Keratinocyte (primary cell): ENCODE results near the gene ALOX12B.

ENCODE experiments used
- CTCF ChIP-seq, 3 experiments: IDR thresholded peaks in 1 of 3; conservative IDR thresholded peaks in 1 of 3; optimal IDR thresholded peaks in 1 of 3; 2 replicates in 2 of 3; 3 replicates in 1 of 3; pipeline versions ENCODE3 to v1.5.1; 2011; ENCODE audit warnings: low read length in 3 of 3, mild to moderate bottlenecking in 3 of 3, moderate library complexity in 2 of 3, control low read depth in 1 of 3, inconsistent platforms in 1 of 3; ENCODE audit not compliant: insufficient read depth in 2 of 3; ENCODE audit errors: extremely low read depth in 1 of 3
- EZH2 ChIP-seq: IDR thresholded peaks from one replicate; pipeline ENCODE4 v1.6.1; 2012; ENCODE audit warnings: inconsistent platforms, mild to moderate bottlenecking, low read length, moderate library complexity

GRCh38 chr17:8057691-8058114 lies 29.8 kb downstream of the ALOX12B start:
- peak; percentile 65 to 94 (median 80) for TF ChIP-seq CTCF (optimal IDR thresholded peaks at IDR 0.05 in 1 of 3, IDR thresholded peaks at IDR 0.05 in 1 of 3, conservative IDR thresholded peaks at IDR 0.05 in 1 of 3; ENCODE audit: extremely low read depth in 1 of 3, insufficient read depth in 2 of 3, low read length in 3 of 3)
- TF ChIP-seq EZH2, result no peak
